ENCODE data around the gene MYH15.

GRCh38 chr3:108548886-108549285 is 38.5 kb upstream of the MYH15 start:
- TF ChIP-seq CTCF (IDR thresholded peaks at IDR 0.05) (no peak), POLR2A (IDR thresholded peaks at IDR 0.05) (no peak), EP300 (IDR thresholded peaks at IDR 0.05) (no peak)

Data from upper lobe of left lung (tissue), 4 donors.